Measurements from ENCODE around the gene CRABP1.

DNA sequence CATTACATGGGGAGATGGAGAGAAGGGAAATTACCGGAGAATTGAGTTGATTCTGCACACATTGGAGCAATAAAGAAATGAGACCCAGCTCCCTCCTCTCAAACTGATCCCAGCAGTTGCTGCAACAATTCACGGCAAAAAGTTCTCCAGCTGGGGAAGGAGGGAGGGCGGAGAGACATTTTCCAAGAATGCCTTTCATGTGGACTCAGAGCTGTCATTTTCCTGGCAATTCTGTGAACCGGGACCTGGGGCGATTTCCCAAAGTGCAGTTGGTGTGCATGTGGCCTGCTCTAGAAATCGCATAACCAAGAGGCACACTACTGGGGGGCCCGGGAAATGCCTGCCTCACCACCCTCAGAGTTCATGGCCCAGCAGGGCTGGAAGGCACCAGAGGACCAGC, 49.2 kb downstream of the CRABP1 start:
- TF ChIP-seq POLR2AphosphoS5 (IDR thresholded peaks at IDR 0.05; ENCODE audit: low read depth, low read length) (no peak), POLR2A (IDR thresholded peaks at IDR 0.05; ENCODE audit: low read depth, low read length) (no peak), TAF1 (IDR thresholded peaks at IDR 0.05; ENCODE audit: low read depth, low read length) (no peak)

Measured in GM12891 (cell line).